Amniotic stem cell (primary cell): ENCODE measurements around the gene LAG3.

Experiments used
- DNase-seq: peaks from one replicate; lab custom pipeline; 2025; lab: John Stamatoyannopoulos, UW

Gene LAG3

DNA sequence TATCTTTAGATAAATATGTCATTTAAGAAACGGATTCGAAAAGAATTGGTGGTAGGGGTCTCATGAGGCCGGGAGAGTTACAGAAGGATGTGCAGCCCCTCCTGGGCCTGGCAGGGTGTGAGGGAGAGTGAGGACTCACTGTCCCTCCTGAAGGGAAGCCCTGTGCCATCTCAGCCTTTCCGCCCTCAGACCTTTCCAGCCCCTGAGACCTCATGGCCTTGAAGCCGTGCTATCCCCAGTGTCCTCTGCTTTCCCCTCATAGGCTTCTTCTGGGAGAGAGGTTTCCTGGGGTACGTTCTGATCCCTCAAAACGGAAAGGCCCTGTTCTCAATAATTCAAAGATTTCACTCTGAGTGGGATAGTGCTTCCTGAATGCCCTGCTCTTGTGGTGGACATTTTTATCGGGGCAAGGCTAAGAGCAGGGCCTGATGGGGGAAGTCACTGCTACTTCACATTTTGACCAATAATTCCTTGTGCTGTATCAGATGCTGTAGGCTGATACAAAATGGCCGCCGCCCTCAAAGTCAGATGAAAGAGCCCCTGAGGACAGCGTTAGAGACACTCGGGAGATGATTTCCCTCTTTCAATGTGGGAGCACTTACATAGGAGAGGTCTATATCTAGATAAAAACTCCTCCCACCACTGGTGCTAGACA is 18.3 kb downstream of the LAG3 start:
- no peak for DNase-seq

DNA sequence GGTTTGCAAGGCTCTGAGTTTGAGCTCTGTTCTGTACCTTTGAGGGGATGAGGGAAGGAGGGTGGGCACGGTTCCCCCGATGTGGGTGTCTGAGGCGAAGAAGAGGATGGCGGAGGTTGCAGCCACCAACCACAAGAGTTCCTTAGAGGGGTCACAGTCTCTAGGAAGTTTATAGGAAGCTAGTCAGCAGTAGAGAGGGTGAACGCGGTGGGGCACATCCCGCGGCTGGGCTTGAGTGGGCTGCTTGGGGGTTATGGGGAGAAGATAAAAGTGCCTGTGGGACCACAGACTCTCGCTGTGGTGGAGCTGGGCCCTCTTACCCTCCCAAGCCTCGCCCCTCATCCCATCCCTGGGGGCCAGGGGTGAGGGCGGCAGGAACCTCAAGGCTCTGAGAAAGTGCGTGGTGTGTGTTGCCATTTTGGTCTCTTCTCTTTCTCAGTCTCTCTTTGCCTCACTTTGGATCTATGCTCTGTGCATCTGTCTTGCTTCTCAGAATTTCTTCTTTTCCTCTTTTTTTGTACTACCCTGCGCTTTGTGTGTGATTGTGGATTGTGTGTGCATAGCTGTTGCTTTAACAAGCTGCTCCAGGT is 19.7 kb downstream of the LAG3 start:
- DNase-seq, result no peak

DNA sequence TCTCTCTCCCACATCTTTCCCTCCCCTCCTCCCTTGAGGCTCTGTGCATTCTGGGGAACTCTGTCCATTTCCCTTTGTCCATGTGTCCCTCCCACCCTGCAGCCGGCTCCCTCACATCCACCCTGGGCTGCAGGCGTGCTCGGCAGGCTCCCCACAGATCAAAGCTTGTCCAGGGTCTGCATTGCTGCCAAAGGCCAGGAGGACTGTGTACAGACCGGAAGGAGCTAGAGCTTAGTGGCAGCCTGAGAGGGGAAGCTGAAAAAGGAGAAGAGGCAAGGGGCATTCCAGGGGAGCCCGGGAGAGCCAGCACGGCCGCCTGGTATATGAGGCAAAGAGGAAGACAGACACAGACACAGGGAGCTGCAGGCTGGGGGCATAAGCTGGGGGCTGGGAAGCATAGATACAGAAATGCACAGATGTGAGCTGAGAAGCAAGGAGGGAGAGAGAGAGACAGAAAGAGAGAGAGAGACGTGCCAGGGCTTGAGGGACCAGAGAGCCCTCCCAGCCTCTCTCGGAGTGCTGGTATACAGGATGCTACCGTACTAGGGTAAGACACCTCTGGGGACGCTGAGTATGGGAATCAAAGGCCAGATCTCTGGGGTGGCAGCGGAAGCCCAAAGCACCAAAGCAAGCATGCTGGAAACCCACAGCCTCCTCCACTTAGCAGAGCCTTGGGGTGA is 20.3 kb downstream of the LAG3 start:
- no peak for DNase-seq

DNA sequence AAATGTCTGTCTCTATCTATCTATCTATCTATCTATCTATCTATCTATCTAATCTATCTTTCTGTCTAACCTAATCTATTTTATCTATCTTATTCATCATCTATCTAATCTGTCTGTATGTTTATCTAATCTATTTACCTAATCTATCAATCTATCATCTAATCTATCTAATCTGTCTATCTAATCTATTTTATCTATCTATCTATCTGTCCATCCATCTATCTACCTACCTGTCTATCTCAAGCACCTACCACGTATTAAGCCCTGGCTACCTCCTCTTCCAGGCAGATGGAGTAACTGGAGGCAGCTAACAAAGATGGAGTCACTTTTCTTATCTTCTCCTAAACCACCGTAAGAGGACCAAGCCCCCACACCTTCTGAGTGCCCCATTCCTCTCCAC is 22.8 kb downstream of the LAG3 start:
- no peak for DNase-seq

DNA sequence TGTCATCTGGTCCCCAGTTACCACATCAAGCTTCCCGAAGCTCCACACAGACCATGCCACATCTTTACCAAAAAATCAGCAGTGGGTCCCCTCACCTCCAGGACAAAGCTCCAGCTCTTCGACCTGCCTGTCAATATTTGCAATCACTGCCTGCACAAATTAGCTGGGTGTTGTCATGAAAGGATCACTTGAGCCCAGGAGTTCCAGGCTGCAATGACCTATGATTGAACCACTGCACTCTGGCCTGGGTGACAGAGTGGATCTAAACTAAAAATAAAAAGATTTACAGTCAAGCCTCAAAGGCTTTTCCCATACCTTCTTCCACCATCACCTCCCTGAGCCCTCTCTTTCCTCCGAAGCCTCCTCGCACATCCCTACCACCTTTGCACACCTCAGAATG is 24.3 kb downstream of the LAG3 start:
- no peak for DNase-seq

DNA sequence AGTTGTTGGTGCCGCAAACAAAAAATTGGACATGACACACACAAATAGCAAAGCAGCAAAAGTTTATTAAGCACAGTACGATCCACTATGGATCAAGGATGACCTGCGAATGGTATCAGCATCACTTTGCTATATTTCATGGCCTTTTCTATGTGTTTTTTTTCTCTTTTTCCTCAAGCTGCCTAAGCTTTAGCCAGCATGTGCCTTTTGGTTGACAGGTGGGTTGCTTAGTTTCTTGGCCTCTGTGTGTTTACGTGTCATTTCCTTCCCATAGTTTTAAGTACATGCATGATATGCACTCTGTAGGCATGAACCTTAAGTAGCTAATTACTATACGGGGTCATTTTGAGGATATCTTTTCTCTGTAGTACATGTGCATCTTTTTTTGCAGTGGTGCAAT is 26.8 kb downstream of the LAG3 start:
- no peak for DNase-seq

DNA sequence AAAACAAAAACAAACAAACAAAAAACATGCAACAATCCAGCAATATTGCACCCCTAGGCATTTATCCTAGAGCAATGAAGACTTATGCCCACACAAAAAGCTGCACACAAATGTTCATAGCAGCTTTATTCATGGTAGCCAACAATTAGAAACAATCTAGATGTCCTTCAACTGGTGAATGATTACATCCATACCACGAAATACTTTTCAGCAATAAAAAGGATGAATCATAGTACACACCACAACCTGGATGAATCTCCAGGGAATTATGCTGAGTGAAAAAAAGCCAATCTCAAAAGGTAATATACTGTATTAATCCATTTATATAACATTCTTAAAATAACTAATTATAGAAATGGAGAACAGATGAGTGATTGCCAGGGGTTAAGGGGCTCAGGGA is 34.9 kb downstream of the LAG3 start:
- DNase-seq, result no peak

DNA sequence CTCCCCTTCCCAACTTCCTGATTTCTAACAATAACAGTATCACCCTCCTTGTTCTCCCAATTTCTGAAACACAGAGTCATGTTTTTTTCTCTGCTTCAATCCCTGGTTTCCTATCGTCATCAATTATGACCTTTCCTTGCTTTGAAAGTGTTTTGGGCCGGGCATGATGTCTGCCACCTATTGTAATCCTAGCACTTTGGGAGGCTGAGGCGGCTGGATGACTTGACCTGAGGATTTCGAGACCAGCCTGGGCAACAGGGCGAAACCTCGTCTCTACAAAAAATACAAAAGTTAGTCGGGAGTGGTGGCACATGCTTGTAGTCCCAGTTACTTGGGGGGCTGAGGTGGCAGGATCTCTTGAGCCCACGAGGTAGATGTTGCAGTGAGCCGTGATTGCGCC is 36.7 kb downstream of the LAG3 start:
- no peak for DNase-seq

DNA sequence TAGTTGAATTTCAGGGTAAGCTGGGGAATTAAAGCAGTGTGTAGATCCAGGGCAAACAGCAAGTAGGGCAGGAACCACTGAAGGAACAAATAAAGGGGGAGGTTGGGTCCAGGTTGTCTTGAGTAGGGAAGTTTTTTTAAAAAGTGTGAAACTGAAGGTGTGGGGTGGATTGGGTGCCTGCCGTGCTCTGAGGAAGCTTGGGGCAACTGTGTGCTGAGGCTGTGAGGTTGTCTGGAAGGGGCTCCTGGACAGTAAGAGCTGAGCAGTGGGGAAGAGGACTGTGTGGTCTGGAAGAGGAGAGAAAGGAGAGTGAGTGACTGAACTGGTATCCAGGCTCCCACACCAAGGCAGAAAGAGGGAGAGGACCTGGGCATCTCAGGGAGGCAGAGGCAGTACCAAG is 38.4 kb downstream of the LAG3 start:
- DNase-seq, result no peak

DNA sequence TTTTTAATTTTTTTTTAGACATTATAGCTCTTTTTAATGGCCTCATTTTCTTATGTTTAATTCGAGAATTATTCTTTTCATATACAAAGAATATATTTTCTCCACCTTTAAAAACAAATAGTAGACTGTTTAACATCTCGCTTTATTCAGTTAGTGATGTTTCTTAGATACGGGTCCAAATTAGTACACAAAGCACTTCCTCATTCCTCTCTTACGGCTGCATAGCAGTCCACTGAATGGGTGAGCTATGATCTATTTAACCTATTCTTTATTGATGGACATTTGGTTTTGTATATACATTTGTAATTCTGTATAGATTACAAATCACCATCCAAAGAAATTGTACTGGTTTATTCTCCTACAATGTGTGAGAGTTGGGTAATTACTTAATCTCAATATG is 41.0 kb downstream of the LAG3 start:
- no peak for DNase-seq

DNA sequence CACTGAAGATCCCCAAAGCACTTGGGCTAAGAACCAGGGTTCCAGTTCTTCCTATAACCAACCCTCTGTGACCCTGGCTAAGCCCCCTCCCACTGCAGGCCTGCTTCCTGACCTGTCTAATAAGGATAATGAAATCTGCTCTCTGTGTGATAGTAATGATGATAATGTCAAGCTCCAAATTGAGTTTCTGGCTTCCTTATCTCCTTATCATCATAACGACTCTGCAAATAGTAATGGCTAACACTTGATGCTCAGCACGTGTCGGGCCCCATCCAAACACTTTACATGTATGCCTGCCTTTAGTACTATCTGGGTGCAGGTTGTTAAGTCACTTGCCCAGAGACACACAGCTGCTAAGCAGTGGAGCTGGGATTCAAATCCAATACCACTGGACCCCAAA is 44.3 kb downstream of the LAG3 start:
- no peak for DNase-seq

DNA sequence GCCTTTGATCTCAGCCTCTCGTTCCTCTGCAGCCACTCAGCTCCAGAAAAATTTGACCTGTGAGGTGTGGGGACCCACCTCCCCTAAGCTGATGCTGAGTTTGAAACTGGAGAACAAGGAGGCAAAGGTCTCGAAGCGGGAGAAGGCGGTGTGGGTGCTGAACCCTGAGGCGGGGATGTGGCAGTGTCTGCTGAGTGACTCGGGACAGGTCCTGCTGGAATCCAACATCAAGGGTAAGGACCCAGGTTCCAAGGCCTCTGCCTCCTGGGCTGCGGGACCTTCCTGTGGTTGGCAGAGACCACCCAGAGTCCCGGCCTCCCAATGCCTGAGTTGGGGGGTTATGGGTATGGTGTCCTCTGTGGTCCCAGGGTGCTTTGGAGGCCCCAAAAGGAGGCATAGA is 44.8 kb downstream of the LAG3 start:
- DNase-seq, result no peak

DNA sequence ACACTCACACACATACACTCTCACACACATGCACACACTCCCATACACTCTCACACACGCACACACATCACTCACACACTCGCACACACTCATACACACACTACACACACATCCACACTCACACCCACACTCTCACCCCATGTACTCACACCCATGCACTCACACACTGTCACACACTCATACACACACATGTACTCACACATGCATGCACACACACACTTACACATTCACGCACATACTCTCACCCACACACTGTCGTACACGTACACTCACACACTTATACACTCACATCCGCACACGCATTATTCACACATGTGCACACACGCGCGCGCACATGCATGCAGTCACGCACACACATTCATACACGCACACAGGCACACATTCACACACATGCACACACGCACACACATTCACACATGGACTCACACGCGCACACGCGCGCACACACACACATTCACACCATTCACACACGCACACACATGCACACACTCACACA is 45.4 kb downstream of the LAG3 start:
- DNase-seq, result no peak

DNA sequence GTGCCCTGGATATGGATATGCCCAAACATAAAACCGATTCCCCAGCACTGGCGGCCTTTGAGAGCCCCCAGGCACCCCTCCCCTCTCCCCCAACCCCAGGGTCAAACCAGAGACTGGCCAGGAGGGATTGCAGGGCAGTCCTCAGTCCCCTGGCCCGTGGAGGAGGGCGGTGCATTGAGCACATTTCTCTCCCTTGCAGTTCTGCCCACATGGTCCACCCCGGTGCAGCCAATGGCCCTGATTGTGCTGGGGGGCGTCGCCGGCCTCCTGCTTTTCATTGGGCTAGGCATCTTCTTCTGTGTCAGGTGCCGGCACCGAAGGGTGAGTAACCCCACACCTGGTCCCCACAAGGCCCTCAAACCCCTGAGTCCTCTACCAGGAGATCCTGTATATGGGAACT is 45.9 kb downstream of the LAG3 start:
- DNase-seq, result no peak

DNA sequence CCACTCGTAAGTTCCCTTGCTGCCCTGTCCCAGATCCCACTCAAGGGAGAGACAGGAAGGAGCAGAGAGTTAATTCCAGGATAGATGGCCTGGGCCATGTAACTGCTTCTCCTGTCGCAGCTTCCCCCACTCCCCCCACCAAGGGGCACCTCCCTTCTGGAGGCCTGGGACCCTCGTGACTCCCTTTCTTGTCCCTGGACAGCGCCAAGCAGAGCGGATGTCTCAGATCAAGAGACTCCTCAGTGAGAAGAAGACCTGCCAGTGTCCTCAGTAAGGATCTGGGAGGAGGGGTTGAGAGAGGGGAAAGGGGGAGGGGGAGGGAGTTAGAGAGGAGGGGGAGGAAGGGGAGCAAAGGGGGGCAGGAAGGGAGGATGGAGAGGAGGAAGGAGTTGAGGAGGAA is 46.3 kb downstream of the LAG3 start:
- no peak for DNase-seq

DNA sequence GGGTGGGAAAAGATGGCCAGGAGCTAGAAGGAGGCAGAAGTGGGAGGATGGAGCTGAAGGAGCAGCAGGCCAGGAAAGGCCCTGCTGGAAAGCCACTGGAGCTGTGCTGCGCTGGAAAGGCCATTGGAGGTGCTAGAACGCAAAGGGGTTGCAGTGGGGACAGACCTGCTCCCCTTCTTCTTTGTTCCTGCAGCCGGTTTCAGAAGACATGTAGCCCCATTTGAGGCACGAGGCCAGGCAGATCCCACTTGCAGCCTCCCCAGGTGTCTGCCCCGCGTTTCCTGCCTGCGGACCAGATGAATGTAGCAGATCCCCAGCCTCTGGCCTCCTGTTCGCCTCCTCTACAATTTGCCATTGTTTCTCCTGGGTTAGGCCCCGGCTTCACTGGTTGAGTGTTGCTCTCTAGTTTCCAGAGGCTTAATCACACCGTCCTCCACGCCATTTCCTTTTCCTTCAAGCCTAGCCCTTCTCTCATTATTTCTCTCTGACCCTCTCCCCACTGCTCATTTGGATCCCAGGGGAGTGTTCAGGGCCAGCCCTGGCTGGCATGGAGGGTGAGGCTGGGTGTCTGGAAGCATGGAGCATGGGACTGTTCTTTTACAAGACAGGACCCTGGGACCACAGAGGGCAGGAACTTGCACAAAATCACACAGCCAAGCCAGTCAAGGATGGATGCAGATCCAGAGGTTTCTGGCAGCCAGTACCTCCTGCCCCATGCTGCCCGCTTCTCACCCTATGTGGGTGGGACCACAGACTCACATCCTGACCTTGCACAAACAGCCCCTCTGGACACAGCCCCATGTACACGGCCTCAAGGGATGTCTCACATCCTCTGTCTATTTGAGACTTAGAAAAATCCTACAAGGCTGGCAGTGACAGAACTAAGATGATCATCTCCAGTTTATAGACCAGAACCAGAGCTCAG is 47.0 kb downstream of the LAG3 start:
- no peak for DNase-seq

DNA sequence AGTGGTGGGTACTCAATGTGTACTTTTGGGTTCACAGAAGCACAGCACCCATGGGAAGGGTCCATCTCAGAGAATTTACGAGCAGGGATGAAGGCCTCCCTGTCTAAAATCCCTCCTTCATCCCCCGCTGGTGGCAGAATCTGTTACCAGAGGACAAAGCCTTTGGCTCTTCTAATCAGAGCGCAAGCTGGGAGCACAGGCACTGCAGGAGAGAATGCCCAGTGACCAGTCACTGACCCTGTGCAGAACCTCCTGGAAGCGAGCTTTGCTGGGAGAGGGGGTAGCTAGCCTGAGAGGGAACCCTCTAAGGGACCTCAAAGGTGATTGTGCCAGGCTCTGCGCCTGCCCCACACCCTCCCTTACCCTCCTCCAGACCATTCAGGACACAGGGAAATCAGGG is 47.8 kb downstream of the LAG3 start:
- DNase-seq, result no peak

DNA sequence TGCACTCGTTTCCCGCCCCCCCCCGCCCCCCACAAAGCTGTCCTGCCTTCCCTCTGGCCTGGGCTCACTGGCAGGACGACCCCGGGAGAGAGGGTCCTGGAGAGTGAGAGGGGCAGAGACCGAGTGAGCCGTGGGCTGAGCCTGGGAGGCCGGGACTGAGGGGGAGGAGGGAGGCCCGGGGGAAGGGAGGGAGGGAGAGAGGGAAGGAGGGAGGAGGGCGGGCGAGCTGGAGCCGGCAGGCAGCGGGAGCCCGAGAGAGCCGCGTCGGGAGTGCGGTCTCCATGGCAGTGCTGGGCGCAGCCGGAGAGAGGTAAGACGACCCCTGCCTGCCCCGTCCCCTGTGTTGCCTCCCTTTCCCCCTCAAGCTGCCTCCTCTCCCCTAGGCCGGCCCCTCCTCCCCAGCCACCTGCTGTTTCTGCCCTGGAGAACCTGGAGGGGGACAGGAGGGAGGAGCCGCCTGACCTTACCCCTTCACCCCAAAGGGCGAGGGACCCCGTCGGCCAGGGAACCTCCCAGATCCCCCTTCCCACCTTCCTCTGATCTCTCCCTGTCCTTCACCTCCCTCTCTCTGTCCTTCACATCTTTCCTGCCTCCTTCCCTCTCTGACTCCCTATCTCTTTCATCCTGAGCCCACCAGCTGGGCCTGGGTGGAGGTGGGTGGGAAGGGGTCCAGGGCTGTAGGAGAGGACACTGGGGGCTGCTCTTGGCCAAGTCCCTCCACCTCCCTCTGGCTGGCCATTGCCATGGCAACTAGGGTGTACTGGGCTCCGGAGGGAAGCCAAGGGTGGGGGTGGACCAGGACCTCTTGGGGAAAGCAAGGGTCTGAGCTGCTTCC is 49.5 kb downstream of the LAG3 start, which contains the start of gene GPR162:
Gene GPR162, plus strand, starts transcription at position 231 of the 835 bp plus-strand sequence. CDS start 2,078 bp downstream, outside the sequence.
- peak; percentile 47 for DNase-seq

DNA sequence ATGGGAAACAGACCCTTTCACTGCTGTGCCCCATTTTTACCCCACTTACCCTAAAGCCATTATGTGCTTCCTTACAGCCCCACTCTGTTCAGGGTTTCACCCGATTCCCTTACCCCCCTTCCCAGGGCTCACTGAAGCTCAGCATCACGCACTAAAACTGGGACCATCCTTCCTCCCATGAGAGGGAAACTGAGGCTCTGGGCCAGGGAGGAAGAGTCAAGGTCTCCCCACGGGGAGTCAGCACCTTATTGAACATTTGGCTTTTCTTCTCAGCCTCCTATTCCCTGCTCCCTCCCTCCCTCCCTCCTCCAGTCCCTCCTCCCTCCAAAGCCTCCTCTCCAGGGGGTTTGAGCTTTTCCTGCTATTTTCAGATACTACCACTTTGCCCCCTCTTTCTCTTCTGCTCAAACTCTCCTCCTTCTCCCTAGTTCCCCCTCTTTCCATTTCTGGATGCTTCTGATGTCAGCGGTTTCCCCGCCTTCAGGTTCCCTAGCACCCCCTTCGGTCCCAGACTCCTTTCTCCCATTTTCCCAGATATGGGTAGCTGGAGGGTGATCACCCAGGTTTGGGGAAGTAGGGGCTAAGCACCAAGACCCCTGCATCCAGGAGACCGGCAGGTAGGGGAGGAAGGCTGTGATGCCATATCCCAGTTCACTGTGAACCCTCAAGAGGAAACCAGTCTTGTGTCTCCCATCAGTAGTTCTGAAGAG is 50.3 kb downstream of the LAG3 start:
- no peak for DNase-seq

DNA sequence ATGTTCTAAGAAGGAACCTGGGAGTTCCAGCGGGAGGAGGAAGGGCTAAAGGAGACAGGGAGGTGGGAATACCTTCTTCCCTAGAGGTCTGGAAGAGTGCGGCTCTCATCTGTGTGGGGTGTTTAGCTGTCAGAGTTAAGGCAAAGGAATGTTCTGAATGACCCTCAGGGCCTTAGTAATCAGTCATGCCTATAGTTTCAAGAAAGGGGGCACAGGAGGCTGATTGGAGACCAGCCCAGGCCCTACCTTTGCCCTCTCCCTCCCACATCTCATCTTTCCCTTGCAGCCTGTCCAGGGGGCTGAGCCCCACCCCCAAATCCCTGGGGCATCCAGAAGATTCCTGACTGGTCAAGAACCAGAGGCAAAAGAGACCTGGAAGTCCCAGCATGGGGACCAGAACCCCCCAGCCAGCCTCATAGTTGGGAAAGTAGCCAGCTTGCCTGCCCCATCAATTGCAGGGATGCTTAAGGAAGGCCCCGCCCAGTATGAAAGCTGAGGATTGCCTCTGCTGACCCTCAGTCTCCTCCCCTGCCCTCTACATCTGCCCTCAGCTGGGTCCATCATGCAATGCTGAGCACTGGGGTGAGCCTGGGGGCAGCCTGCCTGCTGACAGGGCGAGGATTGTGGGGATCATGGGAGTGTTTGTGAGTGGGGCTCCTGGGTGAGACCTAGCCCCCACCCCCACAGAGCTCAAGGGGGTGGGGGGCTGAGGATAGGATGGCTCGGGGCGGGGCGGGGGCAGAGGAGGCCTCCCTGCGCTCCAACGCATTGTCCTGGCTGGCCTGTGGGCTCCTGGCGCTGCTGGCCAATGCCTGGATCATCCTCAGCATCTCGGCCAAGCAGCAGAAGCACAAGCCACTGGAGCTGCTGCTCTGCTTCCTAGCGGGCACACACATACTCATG is 51.1 kb downstream of the LAG3 start:
- no peak for DNase-seq
